ENCODE data around the gene KLHL6.

KLHL6 gene

GRCh38 chr3:183472155-183472554 is 83.4 kb downstream of the KLHL6 start:
- TF ChIP-seq FOXP2 (optimal IDR thresholded peaks at IDR 0.05; ENCODE audit: borderline replicate concordance, extremely low read depth, extremely low read length, insufficient read depth) (no peak), TAF1 (IDR thresholded peaks at IDR 0.05; ENCODE audit: borderline replicate concordance, insufficient read depth, low read length) (no peak), SIN3A (IDR thresholded peaks at IDR 0.05; ENCODE audit: borderline replicate concordance, insufficient read depth, low read length) (no peak), POLR2AphosphoS5 (IDR thresholded peaks at IDR 0.05; ENCODE audit: low read depth, low read length) (no peak)
- TF ChIP-seq, protein P1, sequence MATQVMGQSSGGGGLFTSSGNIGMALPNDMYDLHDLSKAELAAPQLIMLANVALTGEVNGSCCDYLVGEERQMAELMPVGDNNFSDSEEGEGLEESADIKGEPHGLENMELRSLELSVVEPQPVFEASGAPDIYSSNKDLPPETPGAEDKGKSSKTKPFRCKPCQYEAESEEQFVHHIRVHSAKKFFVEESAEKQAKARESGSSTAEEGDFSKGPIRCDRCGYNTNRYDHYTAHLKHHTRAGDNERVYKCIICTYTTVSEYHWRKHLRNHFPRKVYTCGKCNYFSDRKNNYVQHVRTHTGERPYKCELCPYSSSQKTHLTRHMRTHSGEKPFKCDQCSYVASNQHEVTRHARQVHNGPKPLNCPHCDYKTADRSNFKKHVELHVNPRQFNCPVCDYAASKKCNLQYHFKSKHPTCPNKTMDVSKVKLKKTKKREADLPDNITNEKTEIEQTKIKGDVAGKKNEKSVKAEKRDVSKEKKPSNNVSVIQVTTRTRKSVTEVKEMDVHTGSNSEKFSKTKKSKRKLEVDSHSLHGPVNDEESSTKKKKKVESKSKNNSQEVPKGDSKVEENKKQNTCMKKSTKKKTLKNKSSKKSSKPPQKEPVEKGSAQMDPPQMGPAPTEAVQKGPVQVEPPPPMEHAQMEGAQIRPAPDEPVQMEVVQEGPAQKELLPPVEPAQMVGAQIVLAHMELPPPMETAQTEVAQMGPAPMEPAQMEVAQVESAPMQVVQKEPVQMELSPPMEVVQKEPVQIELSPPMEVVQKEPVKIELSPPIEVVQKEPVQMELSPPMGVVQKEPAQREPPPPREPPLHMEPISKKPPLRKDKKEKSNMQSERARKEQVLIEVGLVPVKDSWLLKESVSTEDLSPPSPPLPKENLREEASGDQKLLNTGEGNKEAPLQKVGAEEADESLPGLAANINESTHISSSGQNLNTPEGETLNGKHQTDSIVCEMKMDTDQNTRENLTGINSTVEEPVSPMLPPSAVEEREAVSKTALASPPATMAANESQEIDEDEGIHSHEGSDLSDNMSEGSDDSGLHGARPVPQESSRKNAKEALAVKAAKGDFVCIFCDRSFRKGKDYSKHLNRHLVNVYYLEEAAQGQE (IDR thresholded peaks at IDR 0.05; ENCODE audit: insufficient read depth in 1 of 2, low read depth in 2 of 2, low read length in 2 of 2), result no peak

GRCh38 chr3:183468424-183468823 is 87.1 kb downstream of the KLHL6 start:
- no peak for TF ChIP-seq TAF1 (IDR thresholded peaks at IDR 0.05; ENCODE audit: borderline replicate concordance, insufficient read depth, low read length)
- TF ChIP-seq POLR2AphosphoS5 (IDR thresholded peaks at IDR 0.05; ENCODE audit: low read depth, low read length), result no peak
- no peak for TF ChIP-seq SIN3A (IDR thresholded peaks at IDR 0.05; ENCODE audit: borderline replicate concordance, insufficient read depth, low read length)
- TF ChIP-seq, protein P1 (IDR thresholded peaks at IDR 0.05; ENCODE audit: insufficient read depth in 1 of 2, low read depth in 2 of 2, low read length in 2 of 2), result no peak
- TF ChIP-seq FOXP2 (optimal IDR thresholded peaks at IDR 0.05; ENCODE audit: borderline replicate concordance, extremely low read depth, extremely low read length, insufficient read depth), result no peak

DNA sequence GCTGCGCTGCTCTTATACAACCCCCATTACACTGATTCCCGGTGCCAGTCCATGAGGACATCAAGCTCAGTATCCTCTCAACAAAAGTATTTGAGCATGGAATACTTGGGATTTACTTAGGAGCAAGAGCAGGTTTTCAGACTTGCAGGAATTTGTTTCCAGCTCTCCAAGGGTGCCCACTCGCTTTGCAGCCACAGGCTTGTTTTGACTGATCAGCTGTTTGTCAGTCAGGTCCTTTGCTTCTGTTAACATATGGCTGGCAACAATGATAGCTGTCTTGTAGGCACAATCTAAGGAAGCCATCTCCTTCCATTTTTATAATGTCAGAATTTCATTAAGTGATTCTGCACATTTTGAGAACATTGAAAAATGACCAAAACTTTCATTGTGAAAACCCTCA is 88.9 kb downstream of the KLHL6 start:
- TF ChIP-seq POLR2AphosphoS5 (IDR thresholded peaks at IDR 0.05; ENCODE audit: low read depth, low read length) (no peak), SIN3A (IDR thresholded peaks at IDR 0.05; ENCODE audit: borderline replicate concordance, insufficient read depth, low read length) (no peak), FOXP2 (optimal IDR thresholded peaks at IDR 0.05; ENCODE audit: borderline replicate concordance, extremely low read depth, extremely low read length, insufficient read depth) (no peak)

DNA sequence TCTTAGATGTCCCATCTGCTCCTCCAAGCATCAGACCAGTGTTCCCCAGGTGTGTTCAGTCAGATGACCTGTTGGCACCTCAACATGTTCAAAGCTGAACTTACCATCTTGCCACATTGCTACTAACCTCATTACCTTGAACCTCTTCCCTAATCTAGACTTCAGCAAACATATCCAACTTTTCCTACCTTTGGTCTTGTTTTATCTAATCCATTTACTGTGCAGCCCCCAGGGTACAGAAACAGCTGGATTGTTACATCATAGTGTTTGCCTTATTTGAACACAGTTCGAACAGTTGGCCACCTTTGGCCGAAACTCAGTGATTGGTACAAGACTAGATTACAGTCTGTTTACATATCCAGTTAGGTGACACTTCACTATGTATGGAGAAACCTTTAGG is 91.0 kb downstream of the KLHL6 start:
- no peak for TF ChIP-seq TAF1 (IDR thresholded peaks at IDR 0.05; ENCODE audit: borderline replicate concordance, insufficient read depth, low read length)
- no peak for TF ChIP-seq POLR2AphosphoS5 (IDR thresholded peaks at IDR 0.05; ENCODE audit: low read depth, low read length)
- TF ChIP-seq SIN3A (IDR thresholded peaks at IDR 0.05; ENCODE audit: borderline replicate concordance, insufficient read depth, low read length), result no peak
- TF ChIP-seq, protein P1 (IDR thresholded peaks at IDR 0.05; ENCODE audit: insufficient read depth in 1 of 2, low read depth in 2 of 2, low read length in 2 of 2), result no peak
- TF ChIP-seq FOXP2 (optimal IDR thresholded peaks at IDR 0.05; ENCODE audit: borderline replicate concordance, extremely low read depth, extremely low read length, insufficient read depth), result no peak

DNA sequence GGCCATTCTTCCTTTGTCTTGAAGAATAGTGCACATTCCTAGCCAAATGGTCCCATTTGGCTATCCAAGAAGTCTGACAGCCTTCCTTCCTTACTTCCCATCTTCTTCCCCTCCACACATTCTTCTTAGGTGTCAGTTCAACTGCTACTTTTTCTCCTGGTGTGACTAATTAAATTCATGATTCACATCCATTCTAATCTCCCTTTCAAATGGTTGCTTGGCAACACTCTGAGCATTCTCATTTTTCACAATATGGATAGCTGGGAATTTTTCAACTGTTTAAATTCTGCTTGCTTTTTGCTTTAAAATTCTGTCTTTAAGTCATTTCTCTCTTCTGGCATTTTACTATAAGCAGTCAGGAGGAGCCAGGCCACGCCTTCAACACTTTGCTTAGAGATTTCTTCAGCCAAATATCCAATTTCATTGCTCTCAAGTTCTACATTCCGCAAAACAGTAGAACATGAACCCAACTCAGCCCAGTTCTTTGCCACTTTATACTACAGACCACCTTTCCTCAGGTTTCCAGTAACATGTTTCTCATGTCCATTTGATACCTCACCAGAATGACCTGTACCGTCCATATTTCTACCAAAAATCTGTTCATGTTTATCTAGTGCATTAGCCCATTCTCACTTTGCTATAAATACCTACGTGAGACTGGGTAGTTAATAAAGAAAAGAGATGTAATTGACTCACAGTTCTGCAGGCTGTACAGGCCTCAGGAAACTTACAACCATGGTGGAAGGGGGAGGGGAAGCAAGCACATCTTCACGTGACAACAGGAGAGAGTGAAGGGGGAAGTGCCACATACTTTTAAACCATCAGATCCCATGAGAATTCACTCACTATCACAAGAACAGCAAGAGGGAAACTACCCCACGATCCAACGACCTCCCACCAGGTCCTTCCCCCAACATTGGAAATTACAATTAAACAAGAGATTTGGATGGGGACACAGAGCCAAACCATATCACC is 95.1 kb downstream of the KLHL6 start:
- TF ChIP-seq FOXP2 (optimal IDR thresholded peaks at IDR 0.05; ENCODE audit: borderline replicate concordance, extremely low read depth, extremely low read length, insufficient read depth), result no peak
- TF ChIP-seq SIN3A (IDR thresholded peaks at IDR 0.05; ENCODE audit: borderline replicate concordance, insufficient read depth, low read length), result no peak
- no peak for TF ChIP-seq POLR2AphosphoS5 (IDR thresholded peaks at IDR 0.05; ENCODE audit: low read depth, low read length)
- TF ChIP-seq TAF1 (IDR thresholded peaks at IDR 0.05; ENCODE audit: borderline replicate concordance, insufficient read depth, low read length), result no peak
- TF ChIP-seq, protein P1 (IDR thresholded peaks at IDR 0.05; ENCODE audit: insufficient read depth in 1 of 2, low read depth in 2 of 2, low read length in 2 of 2), result no peak
